Uterus (tissue), 4 donors: ENCODE data around the gene RSPH1. TPM values are rescaled to one million over a fixed set of nuclear protein-coding genes. Genes with fewer than 3 reads are reported as not detected.

Experiments used
- DNase-seq, 2 donors: peaks; one replicate each; pipeline ENCODE4 v3.0.0-alpha.2; 2019 to 2020
- H3K27ac ChIP-seq, 2 donors: fragments of 200-600 bp; sonication (generic); 1 replicate in 1 of 2; 2 replicates in 1 of 2; pipeline ENCODE4 v1.5.1; 2016 to 2018
- H3K27me3 ChIP-seq, 2 donors: fragments of 200-600 bp; sonication (generic); one replicate each; pipeline ENCODE4 v1.5.1; 2018 to 2019; ENCODE audit warnings: control low read depth in 1 of 2
- H3K36me3 ChIP-seq, 2 donors: fragments of 200-600 bp; sonication (generic); one replicate each; pipeline ENCODE4 v1.5.1; 2019; ENCODE audit warnings: control low read depth in 1 of 2
- H3K4me1 ChIP-seq, 2 donors: fragments of 200-600 bp; sonication (generic); one replicate each; pipeline ENCODE4 v1.5.1; 2018 to 2019; ENCODE audit warnings: control low read depth in 1 of 2
- H3K4me3 ChIP-seq, 2 donors: fragments of 200-600 bp; sonication (generic); 1 replicate in 1 of 2; 2 replicates in 1 of 2; pipeline ENCODE4 v1.5.1; 2018 to 2019; ENCODE audit warnings: mild to moderate bottlenecking in 1 of 2
- H3K9me3 ChIP-seq, 2 donors: fragments of 200-600 bp; sonication (generic); one replicate each; pipeline ENCODE4 v1.5.1; 2019; ENCODE audit warnings: control low read depth in 1 of 2
- POLR2A ChIP-seq, 2 donors: fragments of 450-650 bp; IDR thresholded peaks; one replicate each; pipeline ENCODE4 v1.6.1; 2016; ENCODE audit warnings: antibody characterized with exemption in 2 of 2, mild to moderate bottlenecking in 1 of 2, moderate library complexity in 1 of 2
- intact Hi-C: fragments of 100-400 bp; cut with DNase I; formaldehyde crosslinking; loops from one replicate; pipeline ENCODE4 v1.15.1; 2023; ENCODE audit warnings: low total_unique reads
- total RNA-seq, 4 donors: library from RNA; depleted of rRNA in 3 of 4; stranded (reverse); fragments of >200 nt in 3 of 4; gene quantifications; one replicate each; pipeline versions ENCODE4 v1.1.0 to v1.2.4, GENCODE V29; 2014 to 2023
- TF ChIP-seq, protein P1 (sequence below), 4 experiments: fragments of 200-600 bp in 2 of 4; fragments of 450-650 bp in 2 of 4; sonication (generic) in 2 of 4; IDR thresholded peaks; one replicate each; pipeline ENCODE4 v1.5.1; 2016 to 2019; ENCODE audit warnings: antibody characterized with exemption in 4 of 4, mild to moderate bottlenecking in 2 of 4, moderate library complexity in 1 of 4
- donor health status: DM: yes; HTN: yes; CAD: no.

Gene RSPH1
- total RNA-seq, 4 donors from 2014 or later = 1.7 to 3.4 TPM; not detected in 2

DNA sequence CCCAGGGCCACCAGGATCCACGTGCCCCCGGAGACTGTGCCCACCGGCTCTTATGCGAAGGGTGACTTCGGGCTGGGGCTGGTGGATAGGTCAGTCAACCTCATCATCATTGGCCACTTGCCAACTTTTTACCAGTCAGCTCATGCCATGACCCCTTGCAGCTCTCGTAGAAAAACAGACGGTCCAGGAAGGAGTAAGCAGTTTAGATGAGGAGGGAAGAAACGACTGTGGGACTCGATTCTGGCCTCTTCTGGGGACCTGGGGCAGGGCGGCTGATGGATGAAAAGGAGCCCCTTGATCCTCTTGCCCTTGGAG, 51.3 kb downstream of the RSPH1 start:
- no peaks in the 10 kb centered on the region for H3K9me3 ChIP-seq
- H3K4me3 ChIP-seq = no peak overlapping the region
- intact Hi-C loops = no loop called here
- no peaks in the 10 kb centered on the region for H3K36me3 ChIP-seq
- DNase-seq = no peak
- H3K27me3 ChIP-seq = no peaks in the 10 kb centered on the region
- H3K27ac ChIP-seq = no peak overlapping the region
- TF ChIP-seq, protein P1, sequence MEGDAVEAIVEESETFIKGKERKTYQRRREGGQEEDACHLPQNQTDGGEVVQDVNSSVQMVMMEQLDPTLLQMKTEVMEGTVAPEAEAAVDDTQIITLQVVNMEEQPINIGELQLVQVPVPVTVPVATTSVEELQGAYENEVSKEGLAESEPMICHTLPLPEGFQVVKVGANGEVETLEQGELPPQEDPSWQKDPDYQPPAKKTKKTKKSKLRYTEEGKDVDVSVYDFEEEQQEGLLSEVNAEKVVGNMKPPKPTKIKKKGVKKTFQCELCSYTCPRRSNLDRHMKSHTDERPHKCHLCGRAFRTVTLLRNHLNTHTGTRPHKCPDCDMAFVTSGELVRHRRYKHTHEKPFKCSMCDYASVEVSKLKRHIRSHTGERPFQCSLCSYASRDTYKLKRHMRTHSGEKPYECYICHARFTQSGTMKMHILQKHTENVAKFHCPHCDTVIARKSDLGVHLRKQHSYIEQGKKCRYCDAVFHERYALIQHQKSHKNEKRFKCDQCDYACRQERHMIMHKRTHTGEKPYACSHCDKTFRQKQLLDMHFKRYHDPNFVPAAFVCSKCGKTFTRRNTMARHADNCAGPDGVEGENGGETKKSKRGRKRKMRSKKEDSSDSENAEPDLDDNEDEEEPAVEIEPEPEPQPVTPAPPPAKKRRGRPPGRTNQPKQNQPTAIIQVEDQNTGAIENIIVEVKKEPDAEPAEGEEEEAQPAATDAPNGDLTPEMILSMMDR (IDR thresholded peaks at IDR 0.05) = no peak
- no peak for TF ChIP-seq POLR2A (IDR thresholded peaks at IDR 0.05)
- H3K4me1 ChIP-seq = no peaks in the 10 kb centered on the region

DNA sequence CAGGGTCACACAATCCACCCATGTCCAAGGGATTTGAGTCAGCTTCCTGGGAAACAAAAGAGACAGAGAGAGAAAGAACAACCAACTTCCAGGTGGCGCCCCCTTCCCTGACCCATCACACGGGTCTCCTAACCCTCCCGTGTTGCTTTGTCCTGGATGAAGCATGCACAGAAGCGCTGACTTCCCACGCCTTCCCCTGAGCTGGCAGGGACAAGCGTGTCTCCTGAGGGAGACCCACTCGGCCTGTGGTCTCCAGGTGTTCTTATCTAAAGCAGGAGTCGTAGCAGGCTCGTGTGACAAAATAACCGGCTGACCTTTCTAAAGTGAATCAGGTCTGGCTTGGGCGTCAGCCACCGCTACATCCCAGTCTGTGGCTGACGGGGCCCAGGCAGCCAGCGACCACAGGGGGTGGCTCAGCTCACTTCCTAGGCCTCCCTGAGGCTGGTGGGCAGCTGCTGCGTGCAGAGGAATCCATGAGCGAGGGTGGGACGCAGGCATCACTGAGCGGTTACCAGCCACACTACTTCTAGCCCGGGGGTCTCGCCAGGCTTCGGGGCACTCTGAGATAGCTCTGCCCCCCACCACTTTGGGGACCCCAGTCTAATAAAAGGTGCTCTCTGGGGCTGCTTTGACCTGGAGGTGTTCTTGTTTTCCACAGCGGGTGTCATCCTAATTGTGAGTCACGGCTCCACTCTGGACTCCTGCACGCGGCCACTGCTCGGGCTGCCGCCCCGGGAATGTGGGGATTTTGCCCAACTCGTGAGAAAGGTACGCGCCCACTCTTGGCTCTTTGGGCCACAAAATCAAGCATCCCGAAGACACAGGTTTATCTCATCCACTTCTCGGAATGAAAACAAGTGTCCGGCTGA, 51.9 kb downstream of the RSPH1 start:
- no peak for TF ChIP-seq POLR2A (IDR thresholded peaks at IDR 0.05)
- H3K9me3 ChIP-seq = no peaks in the 10 kb centered on the region

DNA sequence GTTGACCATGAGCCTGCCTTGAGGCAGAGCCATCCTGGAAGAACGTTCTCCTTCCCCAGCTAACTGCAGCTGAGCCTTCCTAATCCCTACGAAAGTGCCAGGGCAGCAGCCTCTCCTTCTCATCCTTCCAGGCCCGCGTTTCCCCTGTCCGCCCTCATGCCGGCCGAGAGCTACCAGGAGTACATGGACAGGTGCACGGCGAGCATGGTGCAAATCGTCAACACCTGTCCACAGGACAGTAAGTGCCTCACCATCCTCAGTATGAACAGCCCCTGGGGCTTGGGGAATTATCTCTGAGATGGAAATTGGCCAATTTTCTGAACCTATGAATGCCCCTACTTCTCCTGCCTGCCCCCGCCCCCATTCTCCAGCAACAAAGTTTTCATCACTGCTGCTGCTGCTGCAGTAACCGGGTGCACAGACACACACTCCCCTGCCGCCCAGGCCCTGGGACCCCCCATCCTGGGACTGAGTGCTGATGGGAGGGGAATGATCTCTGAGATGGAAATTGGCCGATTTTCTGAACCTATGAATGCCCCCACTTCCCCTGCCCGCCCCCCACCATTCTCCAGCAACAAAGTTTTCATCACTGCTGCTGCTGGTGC, 52.7 kb downstream of the RSPH1 start:
- no peaks in the 10 kb centered on the region for H3K27me3 ChIP-seq
- no peak for DNase-seq
- H3K27ac ChIP-seq = no peak overlapping the region
- H3K9me3 ChIP-seq = no peaks in the 10 kb centered on the region
- intact Hi-C loops = no loop called here
- no peaks in the 10 kb centered on the region for H3K36me3 ChIP-seq
- no peak for TF ChIP-seq POLR2A (IDR thresholded peaks at IDR 0.05)
- TF ChIP-seq, protein P1 (IDR thresholded peaks at IDR 0.05) = no peak
- H3K4me1 ChIP-seq = no peaks in the 10 kb centered on the region
- H3K4me3 ChIP-seq = no peak overlapping the region

More for the DNA sequence above, 51.9 kb downstream of the RSPH1 start:
- Histone ChIP-seq H3K4me3 (no peak overlapping the region), H3K27ac (no peak overlapping the region), H3K27me3 (no peaks in the 10 kb centered on the region), H3K36me3 (no peaks in the 10 kb centered on the region), H3K4me1 (no peaks in the 10 kb centered on the region)
- intact Hi-C loops = no loop called here
- DNase-seq = no peak

DNA sequence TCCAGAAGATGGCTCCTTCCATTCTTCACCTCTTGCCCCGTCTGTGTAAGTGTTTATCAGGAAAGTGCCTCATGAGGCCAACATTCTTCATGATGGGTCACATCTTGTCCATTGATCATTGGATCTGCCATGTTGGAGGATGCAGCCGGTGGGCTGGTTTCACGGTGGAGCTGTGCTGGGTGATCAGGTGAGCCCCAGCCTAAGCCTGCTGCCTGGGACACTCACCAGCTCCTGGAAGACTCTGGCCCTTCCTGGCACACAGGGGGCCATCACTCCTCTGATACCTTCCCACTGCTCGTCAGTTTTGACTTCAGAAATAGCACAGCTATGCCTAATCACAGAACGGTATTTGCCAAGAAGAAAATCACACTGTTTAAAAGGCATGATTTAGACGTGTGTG, 54.1 kb downstream of the RSPH1 start:
- Histone ChIP-seq H3K4me3 (no peak overlapping the region), H3K36me3 (no peaks in the 10 kb centered on the region), H3K27me3 (no peaks in the 10 kb centered on the region), H3K27ac (no peak overlapping the region), H3K9me3 (no peaks in the 10 kb centered on the region), H3K4me1 (no peaks in the 10 kb centered on the region)
- TF ChIP-seq POLR2A (IDR thresholded peaks at IDR 0.05) = no peak
- intact Hi-C loops = no loop called here
- no peak for DNase-seq

DNA sequence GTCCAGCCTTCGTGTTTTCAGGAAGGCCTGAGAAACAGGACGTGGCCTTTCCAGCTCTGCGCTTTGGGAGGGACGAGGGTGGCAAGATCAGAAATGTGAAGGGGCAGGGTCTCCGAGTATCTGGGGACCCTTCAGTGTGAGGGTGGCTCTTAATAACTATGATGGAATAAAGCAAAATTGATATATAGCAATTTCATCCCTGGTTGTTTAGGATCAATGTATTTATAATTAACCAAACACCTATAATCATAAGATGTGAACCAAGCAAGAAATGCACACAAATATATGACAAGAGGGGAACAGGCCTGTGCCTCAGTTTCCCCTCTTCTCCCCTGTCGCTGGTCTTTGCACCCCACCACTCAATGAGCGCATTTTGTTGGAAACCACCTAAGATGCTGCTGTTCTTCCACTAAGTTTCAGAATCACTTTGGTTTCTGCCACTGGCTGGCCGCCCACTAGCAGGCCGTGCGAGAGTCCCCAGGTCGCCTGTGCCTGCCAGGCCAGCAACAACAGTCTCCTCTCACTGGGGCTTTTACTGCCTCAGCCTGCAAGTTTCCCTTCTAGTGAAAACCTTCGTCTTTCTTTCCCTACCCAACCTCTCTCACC, 55.7 kb downstream of the RSPH1 start:
- no peaks in the 10 kb centered on the region for H3K27me3 ChIP-seq
- no peak overlapping the region for H3K4me3 ChIP-seq
- no peaks in the 10 kb centered on the region for H3K36me3 ChIP-seq
- H3K9me3 ChIP-seq = no peaks in the 10 kb centered on the region
- H3K4me1 ChIP-seq = no peaks in the 10 kb centered on the region
- no peak overlapping the region for H3K27ac ChIP-seq
- TF ChIP-seq, protein P1 (IDR thresholded peaks at IDR 0.05) = no peak
- no peak for TF ChIP-seq POLR2A (IDR thresholded peaks at IDR 0.05)
- DNase-seq = no peak
- intact Hi-C loops = no loop called here
